Measurements from ENCODE around the gene EN2.

Gene EN2

DNA sequence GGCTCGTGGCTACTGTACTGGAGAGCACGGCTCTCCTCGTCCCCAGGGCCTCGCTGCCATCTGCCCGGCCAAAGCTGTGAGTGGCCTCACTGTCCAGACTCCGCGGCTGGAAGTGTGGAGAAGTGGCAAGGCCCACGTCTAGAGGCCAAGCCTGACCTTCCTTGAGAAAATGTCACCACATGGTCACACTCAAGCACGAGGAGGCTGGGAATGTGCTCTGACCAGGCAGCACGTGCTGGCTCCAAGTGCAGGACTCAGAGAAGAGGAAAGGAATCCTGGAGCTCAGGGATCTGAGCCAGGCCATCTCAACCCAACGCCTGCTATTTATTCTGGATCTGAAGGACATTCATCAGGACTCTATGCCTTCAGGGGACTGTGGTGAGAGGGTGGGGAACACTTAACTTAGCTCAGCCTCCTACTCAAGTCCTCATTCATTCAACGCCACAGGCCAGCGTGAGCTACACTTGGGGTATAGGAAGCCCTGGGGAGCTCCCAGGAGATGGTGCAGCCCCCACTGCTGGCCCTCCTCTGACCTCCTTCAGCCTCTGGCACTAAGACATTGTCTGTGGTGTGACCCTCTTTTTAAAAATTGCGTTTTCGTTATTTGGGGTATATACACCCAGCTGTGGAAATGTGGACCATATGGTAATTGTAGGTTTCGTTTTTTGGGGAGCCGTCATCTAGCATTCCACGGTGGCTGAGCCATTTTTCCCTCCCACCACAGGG is 29.0 kb downstream of the EN2 start:
- DNase-seq (ENCODE audit: low spot score): no peak

DNA sequence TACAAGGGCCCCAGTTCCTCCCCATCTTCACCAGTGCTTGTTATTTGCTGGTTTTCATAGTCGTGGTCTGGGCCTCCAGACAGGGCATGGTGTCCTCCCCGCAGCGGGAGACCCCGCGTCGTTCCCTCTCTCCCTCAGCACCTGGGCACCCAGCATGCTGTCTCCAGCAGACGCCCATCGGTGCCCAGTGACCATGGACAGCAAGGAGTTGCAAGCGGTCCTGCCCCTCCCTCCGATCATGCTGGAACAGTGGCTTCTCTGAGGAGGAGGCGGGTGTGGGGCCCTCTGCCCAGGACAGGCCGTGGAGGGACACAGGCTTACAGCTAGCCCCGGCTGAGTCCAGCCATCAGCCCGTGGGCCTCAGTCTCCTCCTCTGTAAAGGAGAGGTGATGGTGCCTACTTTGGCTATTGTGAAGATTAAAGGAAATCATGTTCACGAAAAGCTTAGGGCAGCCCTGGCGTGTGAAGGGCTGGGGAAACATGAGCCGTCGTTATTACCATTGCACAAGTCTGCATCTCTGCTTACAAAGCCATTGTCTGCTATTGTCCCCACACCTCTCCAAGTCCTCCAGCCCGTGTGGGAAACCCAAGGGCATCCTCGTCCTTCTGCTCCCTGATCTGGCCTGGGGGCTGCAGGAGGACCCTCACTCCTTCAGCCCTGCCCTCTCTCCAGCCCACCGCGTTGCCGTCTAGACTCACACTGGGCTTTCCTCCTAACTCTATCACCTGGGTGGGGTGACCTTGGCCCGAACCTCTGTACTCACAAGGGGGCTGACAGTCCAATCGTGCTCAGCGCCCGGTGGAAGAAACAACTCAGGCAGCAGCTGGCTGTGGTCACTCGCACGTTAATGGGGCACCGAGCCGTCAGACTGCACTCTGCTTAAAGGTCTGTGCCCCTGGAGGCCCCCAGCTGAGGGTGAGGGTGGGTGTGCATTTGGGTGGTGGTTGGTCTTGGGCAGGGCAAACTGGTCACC is 29.9 kb downstream of the EN2 start:
- DNase-seq (ENCODE audit: low spot score): no peak

DNA sequence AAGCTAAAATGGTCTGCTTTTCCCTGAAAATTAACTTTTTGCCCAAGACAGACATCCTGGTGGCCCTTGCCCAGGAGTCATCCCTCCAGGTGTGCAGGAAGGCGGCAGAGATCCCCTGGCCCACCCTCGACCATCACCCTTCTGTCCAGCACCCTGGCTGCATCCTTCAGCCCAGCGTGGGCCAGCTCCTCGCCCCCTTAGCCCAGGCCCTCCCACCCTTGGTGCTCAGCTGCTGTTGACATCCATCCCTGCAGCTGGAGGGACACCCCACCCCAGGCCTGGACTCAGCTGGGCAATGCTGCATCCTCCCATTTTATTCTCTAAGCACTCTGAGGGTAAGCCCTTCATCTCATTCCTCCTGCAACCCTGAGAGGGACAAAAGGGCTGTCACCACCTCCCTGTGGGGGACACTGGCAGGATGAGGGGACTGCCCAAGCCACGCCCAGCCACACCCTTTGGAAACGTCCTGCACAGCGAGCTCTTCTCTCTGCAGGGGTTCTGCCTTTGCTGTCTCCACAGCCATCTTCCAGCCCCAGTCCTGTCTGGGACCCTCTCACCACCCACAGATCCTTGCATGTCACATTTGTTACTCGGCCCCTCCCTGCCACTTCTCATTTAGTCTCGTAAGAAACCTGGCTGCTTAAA is 30.7 kb downstream of the EN2 start:
- no peak for DNase-seq (ENCODE audit: low spot score)

DNA sequence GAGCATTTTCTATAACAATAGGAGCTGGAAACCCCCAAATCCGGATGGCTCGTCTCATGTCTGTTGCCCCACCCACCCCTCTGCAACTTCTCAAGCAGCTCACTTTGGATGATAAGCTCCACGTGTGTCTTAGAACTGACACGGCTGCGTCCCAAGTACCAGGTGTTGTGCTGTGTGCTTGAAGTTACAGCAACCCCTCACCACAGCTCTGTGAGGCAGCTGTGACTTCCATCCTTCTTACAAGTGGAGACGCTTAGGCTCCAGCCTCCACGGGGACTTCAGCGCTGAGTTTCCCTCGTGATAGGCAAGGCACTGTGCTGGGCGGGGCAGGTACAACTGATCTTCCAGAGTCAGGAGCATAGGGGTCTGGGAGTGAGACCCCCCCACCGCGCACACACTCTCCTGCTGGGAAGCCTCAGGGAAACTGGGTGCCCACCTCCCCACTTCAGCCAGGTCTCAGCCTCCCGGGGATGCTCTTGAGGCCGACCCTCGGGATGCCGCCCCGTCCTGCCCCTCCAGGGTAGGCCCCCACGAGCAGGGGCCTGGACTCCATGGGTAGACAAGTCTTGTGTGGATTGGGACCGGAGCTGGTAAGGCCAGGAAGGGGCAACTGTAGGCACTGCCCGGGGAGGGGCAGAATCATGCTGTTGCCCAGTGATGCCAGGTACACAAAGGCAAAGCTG is 31.4 kb downstream of the EN2 start:
- no peak for DNase-seq (ENCODE audit: low spot score)

DNA sequence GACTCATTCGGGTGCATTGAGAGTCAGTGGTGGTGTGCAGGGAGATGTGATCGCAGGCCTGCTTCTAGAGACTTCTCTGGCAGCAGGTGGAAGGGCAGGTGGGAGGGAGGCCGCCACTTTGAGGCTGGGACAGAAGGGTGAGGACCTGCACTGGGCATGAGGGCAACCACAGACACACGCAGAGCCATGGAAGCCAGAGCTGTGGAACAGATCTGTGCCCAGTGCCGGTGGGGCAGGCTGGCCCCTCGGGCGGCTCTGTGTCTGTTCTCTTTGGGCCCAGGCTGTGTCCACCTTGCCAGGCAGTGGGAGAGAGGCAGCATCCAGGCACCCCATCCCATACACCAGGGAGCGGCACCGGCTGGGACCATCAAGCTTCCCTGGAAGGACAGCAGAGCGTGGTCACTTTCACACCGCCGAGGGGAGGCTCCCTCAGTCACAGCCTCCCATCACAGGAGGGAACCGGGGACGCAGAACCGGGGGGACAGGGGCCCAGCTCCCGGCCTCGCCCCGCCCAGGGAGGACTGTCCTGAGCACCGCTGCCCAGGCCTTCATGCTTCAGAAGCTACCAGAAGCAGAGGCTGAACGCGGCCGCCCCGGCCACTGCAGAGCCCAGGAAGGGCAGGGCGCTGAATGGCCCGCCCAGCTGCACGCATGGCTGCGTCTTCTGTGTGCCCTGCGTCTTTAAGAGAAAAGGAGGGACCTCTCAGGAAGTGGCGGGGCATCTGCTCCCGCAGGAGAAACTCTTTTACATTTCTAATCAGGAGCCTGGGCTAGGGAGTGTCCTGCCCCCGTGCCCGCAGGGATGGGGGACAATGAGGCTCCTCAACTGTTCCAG is 32.1 kb downstream of the EN2 start:
- peak; percentile 76 for DNase-seq (ENCODE audit: low spot score)

DNA sequence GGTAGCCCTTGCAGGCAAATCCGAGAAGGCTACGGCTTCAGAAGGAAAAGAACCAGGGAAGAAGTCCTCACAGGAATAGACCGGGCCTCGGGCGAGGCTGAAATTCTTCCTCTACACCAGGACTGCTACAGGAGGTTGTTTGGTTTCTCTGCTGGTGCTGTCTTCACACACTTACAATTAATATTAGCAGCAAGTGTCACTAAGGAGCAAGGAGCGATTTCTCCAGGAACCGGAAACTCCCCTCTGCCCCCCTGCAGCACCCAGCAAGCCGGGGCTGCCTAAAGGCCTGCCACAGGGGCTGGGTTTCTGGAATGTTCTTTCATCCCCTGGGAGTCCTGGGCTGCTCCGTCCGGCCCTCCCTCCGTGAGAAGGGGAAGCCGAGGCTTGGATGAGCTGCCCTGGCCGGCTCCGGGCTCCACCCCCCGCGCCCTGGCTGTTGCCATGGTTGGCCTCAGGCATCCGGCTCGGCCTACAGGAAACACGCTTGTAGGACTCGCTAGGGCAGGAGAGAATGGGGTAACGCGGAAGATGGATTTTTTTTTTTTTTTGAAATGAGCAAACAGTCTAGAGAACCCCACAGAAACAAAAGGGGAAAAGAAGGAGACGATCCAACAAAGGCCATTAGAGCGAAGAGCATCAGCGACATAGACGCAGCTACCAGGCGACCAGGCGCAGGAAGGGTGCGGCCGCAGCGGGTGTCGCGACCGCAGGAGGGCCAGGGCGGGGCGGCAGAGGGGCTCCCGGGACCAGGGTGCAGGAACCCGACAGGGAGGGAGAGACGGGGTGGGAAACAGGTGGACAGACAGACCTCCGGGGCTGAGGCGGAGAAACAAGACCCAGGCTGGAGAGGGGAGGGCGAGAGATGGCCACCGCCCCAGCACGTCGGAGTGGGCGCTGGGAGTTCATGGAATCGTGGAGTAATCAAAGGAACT is 33.0 kb downstream of the EN2 start:
- peak; percentile 91 for DNase-seq (ENCODE audit: low spot score)

DNA sequence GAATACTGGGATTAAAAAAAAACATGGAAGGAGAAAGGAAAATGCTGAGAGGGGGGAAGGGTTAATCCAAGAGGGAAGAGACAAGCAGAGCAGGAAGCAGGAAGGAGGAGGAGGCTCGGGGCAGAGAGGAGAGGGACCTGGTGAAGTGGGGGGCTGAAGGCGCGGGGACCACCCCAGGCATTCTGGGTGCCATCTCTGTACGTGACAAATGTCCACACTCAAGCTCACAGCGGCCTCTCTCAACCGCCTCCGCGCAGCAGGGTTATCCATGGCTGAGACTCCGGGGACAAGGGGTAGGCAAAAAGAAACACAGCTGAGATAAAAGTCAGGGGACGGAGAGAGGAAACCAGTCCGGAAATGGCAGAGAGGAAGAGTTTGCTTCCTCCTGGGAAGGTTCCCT is 33.9 kb downstream of the EN2 start:
- DNase-seq (ENCODE audit: low spot score): no peak

DNA sequence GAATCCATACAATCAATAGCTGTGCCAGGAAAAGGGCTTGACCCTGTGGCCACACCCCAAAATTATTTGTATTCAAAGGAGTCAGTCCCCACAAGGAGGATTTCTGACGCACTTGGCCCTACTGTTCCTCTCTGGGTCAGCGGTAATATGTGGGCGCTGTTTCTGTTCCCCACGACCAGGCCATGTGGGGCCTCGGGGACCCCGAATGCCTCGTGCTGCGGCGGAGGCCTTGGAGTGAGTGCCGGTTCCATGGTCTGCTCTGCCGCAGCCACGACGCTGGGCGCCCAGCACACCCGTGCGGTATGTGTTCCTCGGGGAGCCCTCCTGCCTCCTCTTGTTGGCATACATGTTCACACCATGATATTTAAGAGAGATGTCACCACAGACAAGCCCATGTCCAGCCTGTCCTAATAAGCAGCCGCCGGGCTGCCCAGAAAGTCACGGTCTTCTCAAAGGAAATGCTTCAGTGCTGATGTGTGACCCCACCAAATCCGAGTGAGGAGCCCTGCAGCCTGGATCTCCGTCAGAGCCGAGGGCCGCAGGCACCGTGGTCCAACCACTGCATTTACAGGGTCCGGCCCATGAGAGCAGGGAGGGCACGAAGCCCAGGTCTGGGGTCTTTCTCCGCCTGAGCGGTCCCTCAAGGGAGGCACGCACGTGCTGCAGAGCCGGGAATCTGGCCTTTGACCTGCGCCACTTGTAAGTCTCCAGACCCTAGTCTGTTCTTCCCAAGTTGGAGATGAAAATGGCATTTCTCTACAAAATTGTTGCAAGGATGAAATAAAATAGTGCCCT is 36.0 kb downstream of the EN2 start:
- no peak for DNase-seq (ENCODE audit: low spot score)

DNA sequence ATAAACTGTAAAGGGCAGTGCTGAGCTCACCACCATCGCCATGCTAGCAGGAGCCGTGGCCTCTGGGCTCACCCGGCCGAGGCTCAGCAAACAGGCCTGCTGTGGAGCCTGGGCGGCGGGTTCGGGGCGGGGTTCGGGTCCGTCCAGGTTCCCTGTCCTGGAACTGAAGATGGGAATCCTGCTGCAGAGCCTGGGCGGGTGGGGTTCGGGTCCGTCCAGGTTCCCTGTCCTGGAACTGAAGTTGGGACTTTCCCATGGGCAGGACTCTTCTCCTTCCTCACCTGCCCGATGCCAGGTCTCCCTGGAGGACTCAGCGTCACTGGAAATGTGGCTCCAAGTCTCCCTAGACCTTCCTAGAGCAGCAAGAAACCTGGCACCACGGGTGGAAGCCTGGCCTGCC is 36.6 kb downstream of the EN2 start:
- DNase-seq (ENCODE audit: low spot score): no peak

DNA sequence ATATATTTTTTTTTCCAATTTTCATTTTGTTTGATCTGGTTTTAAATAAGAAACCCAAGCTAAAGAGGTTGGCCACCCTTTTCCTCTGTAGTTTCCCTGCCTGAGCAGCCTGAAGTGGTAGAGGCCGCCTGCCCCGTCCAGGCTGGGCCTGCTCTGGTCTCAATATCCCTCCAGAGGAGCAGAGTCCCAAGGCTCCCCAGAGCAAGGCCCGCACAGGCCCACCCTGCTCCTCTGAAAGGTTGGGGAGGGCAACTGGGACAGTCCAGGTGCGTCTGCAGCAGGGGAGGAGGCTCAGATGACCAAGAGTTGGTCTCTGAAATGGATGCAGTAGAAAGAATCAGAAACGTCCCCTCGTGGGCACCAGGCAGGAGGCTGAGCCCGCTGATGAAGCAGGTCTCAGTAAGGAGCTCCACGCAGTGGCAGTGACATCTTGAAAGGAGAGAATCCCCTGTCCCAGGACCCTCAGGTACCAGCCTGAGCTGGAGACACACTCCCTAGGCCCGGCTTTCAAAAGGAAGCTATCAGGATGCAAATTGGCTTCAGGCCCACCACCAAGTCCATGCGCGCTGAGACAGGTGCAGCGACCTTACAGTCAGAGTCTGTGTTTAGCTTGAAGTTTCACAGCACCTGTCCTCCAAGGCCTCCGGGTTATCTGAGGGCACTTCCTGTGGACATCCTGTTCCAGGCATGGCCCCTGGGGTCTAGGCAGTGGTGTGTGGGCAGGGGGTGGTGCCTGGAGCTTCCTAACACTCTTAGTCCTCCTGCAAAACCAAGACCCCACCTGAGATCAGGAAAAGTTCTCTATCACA is 37.7 kb downstream of the EN2 start:
- DNase-seq (ENCODE audit: low spot score): no peak

DNA sequence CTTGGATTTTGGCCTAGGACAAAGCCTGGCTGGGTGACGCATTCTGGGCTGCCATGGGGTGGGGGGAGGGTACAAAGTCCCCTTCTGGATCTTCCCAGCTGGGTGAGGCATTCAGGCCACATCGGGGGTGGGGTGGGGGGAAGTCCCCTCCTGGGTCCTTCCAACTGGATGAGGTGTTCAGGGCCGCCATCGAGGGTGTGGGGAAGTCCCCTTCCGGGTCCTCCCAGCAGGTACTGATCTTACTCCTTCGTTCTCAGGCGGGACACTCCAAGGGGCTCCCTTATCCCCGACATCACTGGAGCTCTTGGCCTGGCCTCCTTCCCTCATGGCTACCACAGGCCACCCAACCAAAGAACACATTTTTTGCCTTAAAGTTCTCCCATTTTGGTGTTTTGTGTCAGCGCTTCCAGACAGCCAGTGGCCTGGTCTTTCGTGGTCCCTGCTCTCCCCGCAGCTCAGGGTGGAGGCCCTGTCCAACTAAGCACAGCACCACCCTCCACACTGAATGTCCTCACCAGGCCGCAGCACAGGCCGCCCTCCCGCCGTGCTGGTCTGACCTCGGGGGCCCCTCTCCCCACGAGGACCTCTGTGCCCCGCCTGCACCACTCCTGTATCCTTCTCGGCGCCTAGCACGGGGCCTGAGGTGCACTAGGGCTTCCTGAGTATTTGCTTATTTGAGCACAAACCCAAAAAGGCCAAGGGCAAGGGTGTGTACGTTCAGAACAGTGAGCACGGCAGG is 38.5 kb downstream of the EN2 start:
- DNase-seq (ENCODE audit: low spot score): peak; percentile 41

DNA sequence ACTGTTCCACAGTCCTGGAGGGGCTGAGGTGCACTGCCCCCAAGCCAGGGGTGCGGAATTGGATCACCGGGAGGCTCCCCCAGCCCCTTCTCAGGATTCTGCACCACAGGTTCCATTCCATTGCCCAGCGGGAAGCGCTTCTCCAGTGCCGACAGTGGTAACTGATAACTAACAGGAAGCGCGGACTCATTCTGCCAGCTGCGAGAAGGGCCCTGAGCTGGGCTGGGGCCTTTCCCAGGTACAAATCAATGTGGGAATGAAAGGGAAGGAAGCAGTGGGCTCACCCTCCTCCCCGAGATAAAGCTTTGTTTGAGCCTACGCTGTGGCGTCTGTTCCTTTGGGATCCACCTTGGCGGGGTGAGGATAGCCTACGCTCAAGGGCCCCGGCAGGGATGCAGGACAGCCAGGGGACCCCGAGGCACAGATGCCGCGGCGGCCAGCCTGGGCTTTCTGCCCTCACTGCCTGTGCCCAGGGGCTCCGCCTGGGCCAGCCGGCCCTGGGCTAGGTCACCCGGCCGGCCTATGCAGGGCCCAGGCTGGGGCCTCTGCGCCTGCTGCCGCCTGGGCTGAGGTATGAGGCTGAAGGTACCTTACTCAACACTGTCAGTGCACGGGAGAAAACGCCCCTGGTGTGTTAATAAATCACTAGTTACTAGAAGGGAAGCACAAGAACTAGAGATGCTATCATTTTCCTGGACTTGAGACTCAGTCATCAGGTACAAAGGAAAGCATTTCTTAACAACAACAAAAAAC is 39.4 kb downstream of the EN2 start:
- DNase-seq (ENCODE audit: low spot score): peak; percentile 33

DNA sequence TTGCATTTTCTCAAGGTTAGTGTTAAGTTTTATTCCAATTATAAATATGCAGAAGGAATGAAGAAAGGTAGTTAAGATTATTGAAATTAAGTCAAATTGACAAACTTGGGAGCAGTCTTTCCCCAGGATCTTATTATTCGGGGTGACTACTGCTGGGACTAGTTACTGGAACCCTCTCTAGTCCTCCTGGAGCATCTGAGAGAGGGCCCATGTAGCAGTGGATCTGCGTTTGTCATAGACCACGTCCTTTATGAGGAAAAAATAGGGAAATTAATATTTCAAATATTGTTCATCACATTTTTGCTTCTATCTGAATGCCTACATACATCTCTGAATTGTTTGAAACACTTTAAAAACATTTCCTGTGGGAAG is 47.5 kb downstream of the EN2 start:
- no peak for DNase-seq (ENCODE audit: low spot score)

DNA sequence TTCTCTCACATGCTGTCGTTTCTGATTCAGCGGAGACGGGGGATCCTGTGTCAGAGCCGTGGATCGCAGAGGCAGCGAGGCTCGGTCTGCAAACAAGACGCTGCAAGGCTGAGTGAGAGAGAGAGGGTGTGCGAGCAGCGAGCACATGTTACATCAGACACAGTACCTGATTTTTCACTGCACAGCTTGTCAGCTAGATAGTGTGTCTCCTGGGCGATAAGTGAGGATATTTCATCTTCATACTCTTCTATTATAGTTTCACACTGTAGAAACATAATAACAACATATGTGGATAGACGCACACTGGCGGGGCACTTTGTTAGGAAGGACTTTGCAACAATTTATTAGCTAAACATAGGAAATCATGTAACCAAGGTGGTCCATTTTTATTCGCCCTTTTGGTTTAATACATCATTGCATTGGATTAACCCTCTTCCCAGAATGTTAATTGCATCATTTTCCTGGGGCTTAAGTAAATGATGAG is 49.0 kb downstream of the EN2 start:
- no peak for DNase-seq (ENCODE audit: low spot score)

DNA sequence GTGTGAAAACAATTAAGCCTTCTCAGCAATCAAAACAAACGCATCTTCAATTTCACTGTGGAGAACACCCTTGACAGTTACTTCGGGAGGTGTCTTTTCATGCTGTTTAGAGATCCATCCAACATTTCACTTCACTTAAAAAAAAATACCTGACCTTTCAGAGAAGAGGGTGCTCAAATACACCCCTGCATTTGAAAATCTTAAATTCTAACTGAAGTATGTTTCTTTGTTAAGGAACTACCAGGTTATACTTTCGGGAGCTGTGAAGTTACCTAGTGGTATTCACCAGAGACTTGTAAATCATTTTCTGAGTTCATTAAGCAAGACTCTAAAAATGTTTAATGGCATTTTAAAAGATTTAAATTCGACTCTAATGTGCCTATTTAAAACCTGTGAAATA is 49.6 kb downstream of the EN2 start:
- DNase-seq (ENCODE audit: low spot score): no peak

DNA sequence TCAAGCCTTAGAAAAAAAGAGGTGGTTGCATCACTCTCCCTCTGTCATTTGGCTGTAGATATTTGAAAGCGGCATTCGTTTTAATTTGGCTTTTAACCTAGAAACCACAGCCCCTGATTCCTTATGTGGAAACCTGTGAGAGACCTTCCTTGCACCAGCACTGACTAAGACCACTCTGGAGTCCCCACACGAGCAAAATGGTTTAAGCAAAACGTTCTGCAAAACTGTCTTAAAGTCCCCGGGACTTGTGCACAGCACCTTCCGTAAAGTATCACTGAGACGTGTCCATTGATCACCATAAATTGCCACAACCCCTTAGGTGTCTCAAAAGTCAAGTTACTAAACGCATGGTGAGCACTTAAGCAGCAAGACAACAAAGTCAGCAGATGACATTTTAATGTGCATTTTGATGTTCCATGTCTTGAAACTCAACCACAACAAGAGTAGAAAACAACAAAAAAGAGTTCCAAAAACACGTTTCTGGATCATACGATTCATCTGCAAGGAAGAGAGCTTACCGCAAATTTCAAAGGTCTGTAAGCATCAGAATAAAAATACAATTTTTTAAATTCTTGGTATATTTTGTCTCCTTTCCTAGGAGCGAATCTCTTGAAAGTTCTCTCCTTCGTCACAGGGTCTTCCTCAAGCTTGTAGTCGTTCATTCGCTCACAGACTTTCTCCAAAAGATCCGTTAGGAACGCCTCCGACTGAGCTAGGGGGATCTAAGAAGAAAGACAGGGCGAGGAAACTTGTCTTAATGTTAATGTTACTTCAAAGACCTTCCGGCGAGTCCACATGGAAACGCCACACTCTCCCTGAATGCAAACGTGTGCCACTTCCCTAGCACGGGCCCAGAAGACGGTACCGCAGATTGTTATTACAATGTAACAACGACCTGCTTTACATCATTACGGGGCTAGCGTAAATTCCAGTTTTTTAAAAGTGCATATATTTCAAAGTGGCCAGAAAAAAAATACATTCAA is 50.7 kb downstream of the EN2 start:
- DNase-seq (ENCODE audit: low spot score): no peak
